HG03439 (cell line): ENCODE data around the gene NR4A3.

Source experiments
- ATAC-seq: cut with Tn5 transposase; IDR thresholded peaks from one replicate; pipeline ENCODE4 v1.9.1; 2021; ENCODE audit warnings: mild to moderate bottlenecking, moderate library complexity; ENCODE audit not compliant: unreplicated experiment

NR4A3 gene

DNA sequence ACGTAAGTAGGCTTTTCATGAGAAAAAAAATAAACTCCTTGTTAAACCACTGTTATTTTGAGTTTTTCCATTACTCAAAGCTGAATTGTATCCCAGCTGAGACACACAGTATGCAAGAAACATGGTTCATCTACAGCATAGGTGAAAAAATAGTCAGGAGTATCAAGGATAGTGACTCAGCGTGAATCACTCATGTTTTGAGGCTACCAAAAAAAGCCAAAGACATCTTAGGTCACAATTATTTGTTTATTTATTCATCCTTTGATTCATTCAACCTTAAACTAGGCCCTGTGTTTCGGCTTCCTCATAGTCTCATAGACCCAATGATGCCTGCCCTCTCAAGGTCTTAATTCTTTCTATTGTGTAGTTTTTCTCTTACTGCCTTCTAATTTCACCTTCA is 51.8 kb downstream of the NR4A3 start:
- ATAC-seq: no peak

DNA sequence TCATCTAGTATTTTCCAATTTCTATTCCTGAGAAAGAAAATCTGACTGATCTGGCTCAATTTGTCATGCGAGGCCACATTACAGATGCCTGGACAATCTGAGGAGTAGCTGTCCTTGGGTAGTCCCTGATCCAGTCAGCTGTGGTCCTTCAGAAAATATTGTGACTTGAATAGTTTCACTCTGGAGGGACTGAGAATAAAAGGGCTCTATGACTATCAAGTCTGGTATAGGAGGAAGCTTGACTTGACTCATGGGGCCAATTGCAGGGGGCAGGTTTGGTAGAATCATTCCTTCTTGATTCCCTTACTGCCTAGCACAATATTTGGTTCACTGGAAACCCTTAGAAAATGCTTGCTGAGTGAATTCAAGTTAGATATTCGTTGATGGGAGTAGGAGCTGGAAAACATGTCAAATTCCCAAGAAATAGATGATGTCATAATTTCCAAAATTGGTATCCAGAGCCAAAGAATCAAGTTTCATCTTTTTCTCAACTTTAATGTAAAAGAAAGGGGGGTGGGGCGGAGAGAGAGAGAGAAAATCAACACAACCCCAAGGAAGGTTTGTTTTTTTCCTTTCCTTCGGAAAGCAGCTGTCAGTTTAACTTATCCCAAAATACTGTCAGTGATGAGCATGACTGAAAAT is 52.4 kb downstream of the NR4A3 start:
- no peak for ATAC-seq

DNA sequence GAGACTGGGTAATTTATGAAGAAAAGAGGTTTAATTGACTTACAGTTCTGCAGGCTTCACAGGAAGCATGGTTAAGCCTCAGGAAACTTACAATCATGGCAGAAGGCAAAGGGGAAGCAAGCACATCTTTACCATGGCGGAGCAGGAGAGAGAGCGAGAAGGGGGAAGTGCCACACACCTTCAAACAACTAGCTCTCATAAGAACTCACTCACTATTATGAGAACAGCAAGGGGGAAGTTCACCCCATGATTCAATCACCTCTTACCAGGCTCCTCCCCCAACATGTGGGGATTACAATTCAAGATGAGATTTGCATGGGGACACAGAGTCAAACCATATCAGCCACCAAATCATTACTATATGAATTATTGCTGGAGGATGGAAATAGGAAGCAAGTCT is 54.5 kb downstream of the NR4A3 start:
- ATAC-seq: no peak

DNA sequence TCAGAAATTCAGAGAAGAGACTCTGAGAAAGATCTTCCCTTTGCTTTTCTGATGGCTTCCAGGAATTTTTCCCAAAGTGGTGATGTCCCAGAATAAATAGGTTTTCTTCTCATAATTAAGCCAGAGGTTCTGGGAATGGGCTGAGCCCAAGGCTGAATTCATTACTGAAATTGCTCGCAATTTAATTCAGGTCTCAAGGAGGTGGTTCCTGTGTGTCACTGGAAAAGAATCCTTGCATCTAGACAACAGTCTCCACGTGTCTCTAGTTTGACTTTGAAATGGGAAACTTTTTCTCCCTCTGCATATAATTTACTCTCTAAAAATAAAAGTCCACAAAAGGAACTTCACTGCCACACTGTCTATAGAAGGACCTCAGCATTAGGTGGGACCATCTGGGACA is 57.0 kb downstream of the NR4A3 start:
- ATAC-seq: no peak

DNA sequence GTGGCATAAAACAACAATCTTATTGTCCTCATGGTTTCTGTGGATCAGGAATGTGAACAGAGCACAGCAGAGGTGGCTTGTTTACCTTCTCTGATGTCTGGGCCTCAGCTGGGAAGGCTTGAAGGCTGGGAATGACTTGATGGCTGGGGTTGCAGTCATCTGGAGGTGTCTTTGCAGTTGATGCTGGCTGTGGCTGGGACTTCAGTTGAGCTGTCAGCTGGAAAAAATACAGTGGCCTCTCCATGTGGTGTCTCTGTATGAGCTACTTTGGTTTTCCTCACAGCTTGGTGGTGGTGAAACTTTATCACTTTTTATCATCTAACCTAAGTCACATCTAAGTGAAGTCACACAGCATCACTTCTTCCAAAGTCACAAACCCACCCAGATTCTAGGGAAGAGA is 60.1 kb downstream of the NR4A3 start:
- ATAC-seq: no peak

DNA sequence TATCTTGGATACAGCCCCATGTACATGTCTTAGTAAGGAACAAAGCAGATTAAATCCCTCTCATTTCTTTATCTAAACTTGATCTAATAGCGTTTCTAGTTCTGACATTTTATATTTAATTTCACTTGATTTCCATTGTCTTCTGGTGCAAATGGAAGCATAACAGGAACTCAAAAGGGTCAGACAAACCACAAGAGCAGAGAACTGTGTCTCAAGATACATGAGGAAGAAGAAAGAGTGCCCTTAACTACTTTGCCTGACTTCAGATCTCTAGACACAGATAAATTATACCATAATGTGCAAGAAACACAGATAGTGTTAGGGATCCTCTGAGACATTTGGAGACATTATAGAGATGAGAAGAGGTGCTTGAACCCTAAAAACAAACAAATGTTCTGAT is 64.1 kb downstream of the NR4A3 start:
- ATAC-seq: no peak

DNA sequence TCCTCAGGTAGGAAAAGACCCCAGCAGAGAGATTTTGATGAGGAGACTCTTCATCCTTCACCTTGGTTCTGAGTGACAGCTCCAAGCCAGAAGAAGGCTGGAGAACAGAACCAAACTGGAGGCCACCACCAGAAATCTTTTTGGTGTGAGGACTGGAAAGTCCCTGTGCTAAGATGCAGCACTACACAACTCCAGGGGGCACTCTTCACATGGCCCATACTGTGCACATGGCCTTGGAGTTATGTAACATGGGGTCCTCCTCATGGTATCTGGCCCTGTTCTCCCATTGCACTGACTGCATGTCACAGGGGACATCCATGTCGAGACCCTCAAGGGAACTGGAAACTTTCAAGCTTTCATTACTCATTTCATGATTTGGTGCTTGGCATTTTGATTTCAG is 67.4 kb downstream of the NR4A3 start:
- ATAC-seq: no peak

DNA sequence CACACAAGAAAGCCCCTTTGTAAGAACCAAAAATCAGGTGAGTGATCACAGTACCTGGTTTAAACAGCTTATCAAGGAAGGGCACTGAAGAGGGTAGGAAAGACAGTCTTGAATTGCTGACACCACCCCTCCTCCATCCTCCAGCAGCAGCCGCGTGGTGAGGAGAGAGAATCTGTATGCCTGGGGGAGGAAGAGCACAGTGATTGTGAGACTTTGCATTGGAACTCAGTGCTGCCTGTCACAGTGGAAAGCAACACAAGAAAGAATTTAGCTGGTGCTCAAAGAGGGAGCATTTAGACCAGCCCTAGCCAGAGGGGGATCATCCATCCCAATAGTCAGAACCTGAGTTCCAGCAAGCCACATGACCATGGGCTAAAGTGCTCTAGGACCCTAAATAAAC is 73.1 kb downstream of the NR4A3 start:
- no peak for ATAC-seq

DNA sequence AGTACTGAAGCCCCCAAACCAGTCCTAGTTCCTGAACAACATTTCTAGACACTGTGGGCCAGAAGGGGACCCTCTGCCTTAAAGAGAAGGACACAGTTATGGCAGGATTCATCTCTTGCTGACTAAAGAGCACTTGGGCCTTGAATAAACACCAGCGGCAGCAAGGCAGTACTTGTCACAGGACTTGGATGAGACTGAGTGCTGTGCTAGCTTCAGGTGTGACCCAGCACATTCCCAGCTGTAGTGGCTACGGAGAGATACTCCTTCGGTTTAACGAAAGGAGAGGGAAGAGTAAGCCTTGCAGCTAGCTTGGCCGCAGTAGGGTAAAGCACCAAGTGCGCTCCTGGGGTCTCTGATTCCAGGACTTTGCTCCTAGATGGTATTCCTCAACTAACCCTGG is 73.8 kb downstream of the NR4A3 start:
- no peak for ATAC-seq

DNA sequence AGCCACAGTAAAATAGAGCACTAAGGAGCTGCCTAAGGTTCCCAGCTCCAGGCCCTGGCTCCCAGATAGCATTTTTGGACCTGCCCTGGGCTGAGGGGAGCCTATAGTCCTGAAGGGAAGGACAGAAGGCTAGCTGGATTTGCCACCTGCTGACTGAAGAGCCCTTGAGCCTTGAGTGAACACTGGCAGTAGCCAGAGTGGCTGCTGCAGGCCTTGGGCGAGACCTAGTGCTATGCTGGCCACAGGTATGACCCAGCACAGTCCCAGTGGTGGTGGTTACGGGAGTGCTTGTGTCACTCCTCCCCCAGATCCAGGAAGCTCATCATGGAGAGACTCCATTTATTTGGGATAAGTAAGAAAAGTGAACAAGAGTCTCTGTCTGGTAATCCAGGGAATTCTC is 74.4 kb downstream of the NR4A3 start:
- ATAC-seq: no peak

DNA sequence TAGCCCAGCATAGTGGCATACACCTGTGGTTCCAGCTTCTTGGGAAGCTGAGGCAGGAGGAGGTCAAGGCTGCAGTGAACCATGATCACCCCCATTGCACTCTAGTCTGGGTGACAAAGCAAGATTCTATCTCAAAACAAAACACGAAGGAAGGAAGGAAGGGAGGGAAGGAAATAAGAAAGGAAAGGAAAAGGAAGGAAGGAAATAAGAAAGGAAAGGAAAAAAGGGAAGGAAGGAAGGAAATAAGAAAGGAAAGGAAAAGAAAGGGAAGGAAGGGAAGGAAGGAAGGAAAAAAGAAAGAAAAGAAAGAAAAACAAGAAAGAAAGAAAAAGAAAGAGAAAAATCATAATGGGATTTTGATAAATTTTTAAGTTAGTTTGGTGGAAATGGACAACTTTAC is 81.7 kb downstream of the NR4A3 start:
- no peak for ATAC-seq

DNA sequence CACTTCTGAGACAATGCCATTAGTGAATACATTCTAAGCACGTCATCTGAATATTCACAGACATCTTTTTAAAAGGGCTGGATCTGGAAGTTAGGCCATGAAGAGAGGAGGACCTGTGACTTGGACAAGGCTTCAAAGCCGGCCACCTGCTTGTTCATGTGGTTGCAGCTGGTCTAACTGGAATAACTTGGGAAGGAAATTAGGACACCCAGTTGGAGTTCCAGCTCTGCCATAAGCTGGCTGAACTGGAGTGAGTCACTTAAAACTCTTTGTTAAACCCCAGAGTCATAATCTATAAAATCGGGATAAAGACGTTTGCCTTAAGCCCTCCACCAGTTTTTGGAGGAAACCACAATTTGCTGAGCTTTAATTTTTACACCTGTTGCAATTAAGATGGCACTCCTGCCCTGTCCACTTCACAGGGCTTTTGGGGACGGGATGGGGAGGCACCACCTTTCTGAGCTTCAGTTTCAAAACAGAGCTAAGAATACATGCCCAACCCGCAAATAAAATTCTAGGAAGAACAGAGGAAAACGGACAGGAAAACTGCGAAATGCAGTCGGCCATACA is 84.2 kb downstream of the NR4A3 start:
- ATAC-seq: peak; percentile 5

DNA sequence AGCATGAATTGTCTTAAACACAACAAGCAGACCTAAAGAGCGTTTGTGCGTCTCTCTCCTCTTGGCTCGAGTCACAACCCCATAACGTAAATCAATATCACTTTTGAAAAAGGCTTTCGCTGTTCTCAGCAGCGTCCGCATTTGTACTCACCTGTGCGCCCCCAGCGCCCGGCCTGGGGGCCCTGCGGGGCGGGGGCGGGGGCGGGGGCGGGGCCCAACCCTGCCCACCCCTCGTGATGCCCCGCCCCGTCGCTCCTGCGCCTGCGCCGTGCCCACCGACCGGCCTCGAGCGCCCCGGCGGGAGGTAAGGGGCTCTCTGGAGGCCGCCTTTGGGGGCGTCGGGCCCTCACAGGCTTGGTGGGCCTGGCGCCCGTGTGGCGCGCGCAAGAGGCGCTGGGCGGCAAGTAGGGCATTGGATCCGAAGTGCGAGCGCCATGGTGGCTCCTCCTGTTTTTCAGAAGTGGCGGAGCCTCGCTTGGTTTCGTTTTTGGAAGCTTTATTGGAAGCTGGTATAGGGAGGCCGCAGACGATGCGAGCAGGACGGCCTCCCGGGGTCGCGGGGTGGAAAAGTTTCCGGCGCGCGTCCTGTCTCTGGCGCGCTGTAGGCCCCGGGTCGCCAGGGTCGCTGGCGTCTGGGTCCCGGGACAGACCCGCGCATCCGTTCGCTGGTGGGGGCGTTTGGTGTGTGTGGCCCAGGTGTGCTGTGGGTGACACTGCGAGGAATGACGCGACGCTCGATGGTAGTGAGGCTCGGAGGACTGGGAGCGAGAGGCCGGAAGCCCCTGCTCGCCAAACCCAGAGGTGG is 84.9 kb downstream of the NR4A3 start, which contains the start of gene STX17:
Gene STX17 (plus strand): TSS at position 252 of the 805 bp plus-strand sequence. CDS start 8,586 bp downstream, outside the sequence.
- peak; percentile 90 for ATAC-seq

DNA sequence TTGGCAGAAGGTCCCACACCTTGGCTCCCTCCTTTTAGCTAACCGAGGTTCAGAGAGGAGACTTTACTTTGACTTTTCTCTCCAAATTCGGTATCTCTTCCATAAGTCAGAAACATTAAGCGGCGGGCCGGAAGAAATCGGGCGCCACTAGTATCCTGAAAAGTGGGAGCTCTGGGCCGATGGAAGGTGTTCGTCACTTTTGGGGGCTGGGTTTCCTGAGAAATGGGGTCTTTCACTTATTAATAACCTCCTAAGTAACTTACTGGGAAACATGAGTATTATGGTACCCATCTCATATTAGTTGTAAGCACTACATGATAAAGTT is 85.5 kb downstream of the NR4A3 start:
- ATAC-seq: no peak

DNA sequence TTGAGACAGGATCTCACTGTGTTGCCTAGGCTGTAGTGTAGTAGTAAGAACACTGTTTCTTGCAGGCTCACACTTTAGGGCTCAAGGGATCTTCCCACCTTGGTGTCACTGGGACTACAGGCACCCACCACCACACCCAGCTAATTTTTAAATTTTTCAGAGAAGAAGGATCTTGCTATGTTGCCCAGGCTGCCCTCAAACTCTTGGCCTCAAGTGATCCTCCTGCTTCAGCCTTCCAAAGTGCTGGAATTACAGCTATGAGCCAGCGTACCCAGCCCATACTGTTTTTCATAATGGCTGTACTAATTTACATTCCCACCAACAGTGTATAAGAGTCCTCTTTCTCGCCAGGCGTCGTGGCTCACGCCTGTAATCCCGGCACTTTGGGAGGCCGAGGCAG is 89.9 kb downstream of the NR4A3 start:
- no peak for ATAC-seq
